Measurements from ENCODE around the gene PEX11G.

PEX11G gene

DNA sequence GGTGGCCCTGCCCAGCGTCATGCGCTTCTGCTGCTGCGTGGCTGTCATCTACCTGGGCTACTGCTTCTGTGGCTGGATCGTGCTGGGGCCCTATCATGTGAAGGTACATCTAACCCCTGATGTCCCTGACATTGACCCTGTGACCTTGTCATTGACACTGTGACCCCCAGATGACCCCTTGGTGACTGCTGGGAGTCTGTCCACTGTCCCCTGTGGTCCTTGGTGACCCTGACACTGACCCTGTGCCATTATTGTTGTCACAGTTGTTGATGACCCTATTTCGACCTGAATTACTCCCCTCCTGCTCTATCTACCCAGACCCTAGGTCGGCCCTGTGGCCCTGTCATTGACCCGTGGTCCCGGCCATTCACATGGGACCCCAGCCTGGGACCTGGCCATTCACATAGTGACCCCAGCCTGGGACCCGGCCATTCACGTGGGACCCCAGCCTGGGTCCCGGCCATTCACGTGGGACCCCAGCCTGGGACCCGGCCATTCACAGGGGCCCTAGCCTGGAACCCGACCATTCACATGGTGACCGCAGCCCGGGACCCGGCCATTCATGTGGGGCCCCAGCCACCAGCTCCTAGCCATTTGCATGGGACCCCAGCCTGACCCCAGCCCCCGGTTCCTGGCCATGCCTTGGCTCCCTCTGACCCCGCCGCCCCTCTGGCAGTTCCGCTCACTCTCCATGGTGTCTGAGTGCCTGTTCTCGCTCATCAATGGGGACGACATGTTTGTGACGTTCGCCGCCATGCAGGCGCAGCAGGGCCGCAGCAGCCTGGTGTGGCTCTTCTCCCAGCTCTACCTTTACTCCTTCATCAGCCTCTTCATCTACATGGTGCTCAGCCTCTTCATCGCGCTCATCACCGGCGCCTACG is 41.0 kb upstream of the PEX11G start:
- no peak overlapping the region for H3K27ac ChIP-seq
- peaks cover under 1 to 87% (median 63%) of the 10 kb centered on the region in 11 experiments; a peak in 17 of 22 replicates for H3K36me3 ChIP-seq
- H4K20me1 ChIP-seq: peaks cover 0 to 27% (median 0%) of the 10 kb centered on the region in 11 experiments; a peak in 4 of 22 replicates
- H3K4me2 ChIP-seq: no peak overlapping the region
- no peaks in the 10 kb centered on the region for H3K9me3 ChIP-seq (replicated peaks in 1 of 11)
- H3K4me3 ChIP-seq: no peak overlapping the region
- TF ChIP-seq Cebpa-rat (IDR thresholded peaks at IDR 0.05): no peak
- no peaks in the 10 kb centered on the region for H3K27me3 ChIP-seq
- peaks cover 6 to 44% (median 16%) of the 10 kb centered on the region in 10 experiments; a peak in 18 of 20 replicates for H3K4me1 ChIP-seq
- no peak overlapping the region for H3K9ac ChIP-seq

- no peak overlapping the region for H3K4me2 ChIP-seq
- H3K9me3 ChIP-seq (replicated peaks in 1 of 11): no peaks in the 10 kb centered on the region
- H3K4me3 ChIP-seq: no peak overlapping the region
- H4K20me1 ChIP-seq: peaks cover 0 to 33% (median 0%) of the 10 kb centered on the region in 11 experiments; a peak in 4 of 22 replicates
- no peaks in the 10 kb centered on the region for H3K27me3 ChIP-seq
- H3K9ac ChIP-seq: no peak overlapping the region
- H3K4me1 ChIP-seq: peaks cover 6 to 50% (median 10%) of the 10 kb centered on the region in 10 experiments; a peak in 18 of 20 replicates
- TF ChIP-seq Cebpa-rat (IDR thresholded peaks at IDR 0.05): no peak
- peaks cover 4 to 94% (median 63%) of the 10 kb centered on the region in 11 experiments; a peak in 17 of 22 replicates for H3K36me3 ChIP-seq
- no peak overlapping the region for H3K27ac ChIP-seq
These were observed 40.4 kb upstream of the PEX11G start for GRCh38 chr19:7529246-7529600.

GRCh38 chr19:7528522-7529245 is 39.8 kb upstream of the PEX11G start:
- Histone ChIP-seq H3K4me3 (no peak overlapping the region), H3K27ac (no peak overlapping the region; a peak in 1 of 22 replicates), H3K4me2 (no peak overlapping the region; a peak in 1 of 22 replicates), H3K9ac (0 out of 22 replicates have a peak overlapping the region, but pooled peaks of 1 of the 11 experiments have one; percentile 50), H3K4me1 (peaks cover 5 to 55% (median 12%) of the 10 kb centered on the region in 10 experiments; a peak in 19 of 20 replicates), H4K20me1 (peaks cover 0 to 38% (median 0%) of the 10 kb centered on the region in 11 experiments; a peak in 5 of 22 replicates), H3K27me3 (no peaks in the 10 kb centered on the region), H3K36me3 (peaks cover 4 to 97% (median 63%) of the 10 kb centered on the region in 11 experiments; a peak in 17 of 22 replicates), H3K9me3 (replicated peaks in 1 of 11) (no peaks in the 10 kb centered on the region)
- no peak for TF ChIP-seq Cebpa-rat (IDR thresholded peaks at IDR 0.05)

DNA sequence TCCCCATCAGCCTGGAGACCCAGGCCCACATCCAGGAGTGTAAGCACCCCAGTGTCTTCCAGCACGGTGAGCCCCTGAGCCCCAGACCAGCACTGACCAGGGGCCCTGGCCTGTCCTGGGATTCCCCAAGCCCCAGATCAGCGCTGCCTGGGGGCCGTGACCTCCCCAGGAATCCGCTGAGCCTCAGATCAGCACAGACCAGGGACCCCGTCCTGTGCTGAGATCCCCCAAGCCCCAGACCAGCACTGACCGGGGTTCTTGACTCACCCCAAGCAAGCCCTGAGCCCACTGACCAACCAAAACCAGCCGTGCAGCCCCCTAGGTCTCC is 39.3 kb upstream of the PEX11G start:
- no peak for TF ChIP-seq Cebpa-rat (IDR thresholded peaks at IDR 0.05)
- peaks cover 4 to 93% (median 61%) of the 10 kb centered on the region in 11 experiments; a peak in 17 of 22 replicates for H3K36me3 ChIP-seq
- peaks cover 6 to 55% (median 12%) of the 10 kb centered on the region in 10 experiments for H3K4me1 ChIP-seq
- H3K9ac ChIP-seq: peak overlapping the region in 2 of 11 experiments; percentile 17 to 50; a peak in 1 of 22 replicates
- no peak overlapping the region for H3K4me3 ChIP-seq
- H3K4me2 ChIP-seq: peak overlapping the region in 2 of 11 experiments; percentile 62 to 74; a peak in 3 of 22 replicates
- no peaks in the 10 kb centered on the region for H3K9me3 ChIP-seq (replicated peaks in 1 of 11)
- peaks cover 0 to 41% (median 0%) of the 10 kb centered on the region in 11 experiments; a peak in 5 of 22 replicates for H4K20me1 ChIP-seq
- peak overlapping the region in 2 of 11 experiments; percentile 10 to 16; a peak in 1 of 22 replicates for H3K27ac ChIP-seq
- H3K27me3 ChIP-seq: no peaks in the 10 kb centered on the region

DNA sequence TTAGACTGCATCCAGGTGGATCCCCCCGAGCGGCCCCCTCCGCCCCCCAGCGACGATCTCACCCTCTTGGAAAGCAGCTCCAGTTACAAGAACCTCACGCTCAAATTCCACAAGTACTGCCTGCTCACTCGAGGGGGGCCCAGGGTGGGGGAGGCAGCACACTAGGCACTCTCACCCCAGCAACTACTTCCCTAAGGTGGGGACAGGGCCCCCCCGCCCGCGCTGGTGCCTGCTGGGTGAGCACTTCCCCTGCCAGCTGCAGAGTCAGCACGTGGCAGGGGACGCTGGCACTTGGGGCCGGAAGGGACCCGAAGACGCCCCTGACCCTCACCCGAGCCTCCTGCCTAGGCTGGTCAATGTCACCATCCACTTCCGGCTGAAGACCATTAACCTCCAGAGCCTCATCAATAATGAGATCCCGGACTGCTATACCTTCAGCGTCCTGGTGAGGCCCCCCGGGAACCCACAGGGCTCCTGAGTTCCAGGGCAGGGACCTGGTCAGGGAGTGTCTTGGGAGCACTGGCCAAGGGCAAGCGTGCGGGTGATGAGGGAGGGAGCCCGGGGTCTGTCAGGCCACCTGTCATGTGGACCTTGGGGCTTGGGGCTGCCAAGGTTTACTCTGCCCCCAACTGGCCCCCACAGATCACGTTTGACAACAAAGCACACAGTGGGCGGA is 38.8 kb upstream of the PEX11G start:
- no peaks in the 10 kb centered on the region for H3K27me3 ChIP-seq
- peaks cover 4 to 88% (median 56%) of the 10 kb centered on the region in 11 experiments; a peak in 17 of 22 replicates for H3K36me3 ChIP-seq
- peaks cover 0 to 41% (median 0%) of the 10 kb centered on the region in 11 experiments; a peak in 5 of 22 replicates for H4K20me1 ChIP-seq
- H3K4me1 ChIP-seq: peaks cover 10 to 51% (median 14%) of the 10 kb centered on the region in 10 experiments
- TF ChIP-seq Cebpa-rat (IDR thresholded peaks at IDR 0.05): no peak
- H3K4me2 ChIP-seq: peak overlapping the region in 3 of 11 experiments; percentile 62 to 74 (median 63); a peak in 6 of 22 replicates
- H3K9me3 ChIP-seq (replicated peaks in 1 of 11): no peaks in the 10 kb centered on the region
- H3K27ac ChIP-seq: peak overlapping the region in 2 of 11 experiments; percentile 10 to 16; a peak in 3 of 22 replicates
- H3K9ac ChIP-seq: peak overlapping the region in 4 of 11 experiments; percentile 15 to 50 (median 18); a peak in 3 of 22 replicates
- no peak overlapping the region for H3K4me3 ChIP-seq

DNA sequence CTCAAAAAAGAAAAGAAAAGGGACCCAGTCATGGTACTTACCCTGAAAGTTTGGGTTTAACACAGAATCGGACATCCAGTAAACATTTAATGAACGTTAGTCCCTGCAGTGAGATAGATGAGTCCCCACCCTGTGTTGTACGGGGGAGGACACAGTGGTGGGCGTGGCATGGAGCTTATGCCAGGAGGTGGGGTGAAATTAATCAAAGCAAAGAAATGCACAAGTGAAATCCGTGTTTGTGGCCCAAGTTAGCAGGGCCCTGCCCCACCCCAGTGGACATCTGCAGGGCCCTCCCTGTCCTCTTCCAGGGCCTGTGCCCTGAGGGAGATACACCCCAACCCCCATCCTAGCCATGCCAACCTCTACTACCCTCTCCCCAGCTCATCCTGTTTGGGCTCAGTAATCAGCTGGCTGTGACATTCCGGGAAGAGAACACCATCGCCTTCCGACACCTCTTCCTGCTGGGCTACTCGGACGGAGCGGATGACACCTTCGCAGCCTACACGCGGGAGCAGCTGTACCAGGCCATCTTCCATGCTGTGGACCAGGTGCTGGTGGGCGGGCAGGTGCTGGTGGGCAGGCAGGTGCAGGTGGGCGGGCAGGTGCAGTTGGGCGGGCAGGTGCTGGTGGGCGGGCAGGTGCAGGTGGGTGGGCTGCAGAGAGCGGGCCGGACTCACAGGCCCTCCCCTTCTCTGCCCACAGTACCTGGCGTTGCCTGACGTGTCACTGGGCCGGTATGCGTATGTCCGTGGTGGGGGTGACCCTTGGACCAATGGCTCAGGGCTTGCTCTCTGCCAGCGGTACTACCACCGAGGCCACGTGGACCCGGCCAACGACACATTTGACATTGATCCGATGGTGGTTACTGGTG is 37.5 kb upstream of the PEX11G start:
- Histone ChIP-seq H3K27ac (no peak overlapping the region), H3K9me3 (replicated peaks in 1 of 11) (no peaks in the 10 kb centered on the region), H3K4me3 (no peak overlapping the region), H3K27me3 (no peaks in the 10 kb centered on the region), H3K4me1 (peaks cover 17 to 59% (median 22%) of the 10 kb centered on the region in 10 experiments), H3K4me2 (peak overlapping the region in 2 of 11 experiments; percentile 62 to 74; a peak in 3 of 22 replicates), H3K9ac (peak overlapping the region in 1 of 11 experiments; percentile 50; a peak in 1 of 22 replicates), H3K36me3 (peaks cover 4 to 74% (median 50%) of the 10 kb centered on the region in 11 experiments; a peak in 17 of 22 replicates), H4K20me1 (peaks cover 0 to 41% (median 0%) of the 10 kb centered on the region in 11 experiments; a peak in 5 of 22 replicates)
- no peak for TF ChIP-seq Cebpa-rat (IDR thresholded peaks at IDR 0.05)

DNA sequence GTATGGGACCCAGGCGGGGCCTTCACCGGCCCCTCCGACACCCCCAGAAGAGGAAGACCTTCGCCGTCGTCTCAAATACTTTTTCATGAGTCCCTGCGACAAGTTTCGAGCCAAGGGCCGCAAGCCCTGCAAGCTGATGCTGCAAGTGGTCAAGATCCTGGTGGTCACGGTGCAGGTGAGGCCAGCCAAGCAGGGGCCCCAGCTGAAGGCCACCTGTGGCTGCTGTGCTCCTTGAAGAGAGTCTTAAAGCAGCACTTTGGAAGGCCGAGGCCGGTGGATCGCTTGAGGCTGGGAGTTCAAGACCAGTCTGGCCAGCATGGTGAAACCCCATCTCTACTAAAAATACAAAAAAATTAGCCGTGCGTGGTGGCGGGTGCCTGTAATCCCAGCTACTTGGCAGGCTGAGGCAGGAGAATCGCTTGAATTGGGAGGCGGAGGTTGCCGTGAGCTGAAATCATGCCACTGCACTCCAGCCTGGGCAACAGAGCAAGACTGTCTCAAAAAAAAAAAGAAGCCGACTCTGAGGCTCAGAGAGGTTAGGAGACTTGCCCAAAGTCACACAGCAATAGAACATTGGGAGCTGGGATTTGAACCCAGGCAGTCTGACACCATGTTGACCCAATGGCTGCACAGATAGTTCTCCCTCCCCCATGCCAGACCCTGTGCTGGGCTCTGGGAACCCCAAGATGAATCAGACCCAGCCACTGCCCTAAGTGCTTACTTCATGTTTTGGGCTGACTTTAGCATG is 36.3 kb upstream of the PEX11G start:
- TF ChIP-seq Cebpa-rat (IDR thresholded peaks at IDR 0.05): no peak
- Histone ChIP-seq H3K9ac (no peak overlapping the region), H3K4me2 (peak overlapping the region in 2 of 11 experiments; percentile 92 to 97; a peak in 3 of 22 replicates), H3K27me3 (no peaks in the 10 kb centered on the region), H3K36me3 (peaks cover 5 to 69% (median 43%) of the 10 kb centered on the region in 11 experiments; a peak in 21 of 22 replicates), H3K27ac (no peak overlapping the region), H3K9me3 (replicated peaks in 1 of 11) (no peaks in the 10 kb centered on the region), H4K20me1 (peaks cover 0 to 38% (median 0%) of the 10 kb centered on the region in 11 experiments; a peak in 5 of 22 replicates), H3K4me1 (peaks cover 17 to 62% (median 22%) of the 10 kb centered on the region in 10 experiments), H3K4me3 (no peak overlapping the region)
